Measurements from ENCODE around the gene SYCP1. TPM values are rescaled to one million over a fixed set of nuclear protein-coding genes. Genes with fewer than 3 reads are reported as not detected.

SYCP1 gene
- total and polyA plus RNA-seq, 2 donors (not counting 1 experiment from before 2014, with no cell fraction given) = not detected

DNA sequence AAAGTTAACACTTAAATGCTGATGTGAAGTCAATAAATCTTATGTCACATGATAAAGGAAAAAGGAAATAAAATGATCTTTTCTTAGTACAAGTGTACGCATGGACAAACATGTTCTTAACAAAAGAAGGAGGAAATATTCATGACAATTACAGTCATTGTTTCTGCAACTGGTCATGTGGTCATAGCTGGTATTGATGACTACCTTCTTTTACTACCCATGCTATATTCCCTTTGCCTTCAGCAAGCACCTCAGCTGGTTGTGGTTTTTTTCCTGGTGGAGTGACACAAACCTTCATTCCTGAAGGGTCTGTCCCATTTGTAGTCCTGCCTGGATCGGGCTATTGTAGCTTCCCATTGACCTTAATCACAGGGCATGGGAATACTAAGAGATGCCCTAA is 151.5 kb downstream of the SYCP1 start:
- intact Hi-C loops (cut with micrococcal nuclease) = no loop called here
- no peaks in the 10 kb centered on the region for H4K20me1 ChIP-seq (ENCODE audit: control insufficient read depth, insufficient read depth, low read length, poor library complexity, severe bottlenecking)
- CTCF ChIA-PET = no interaction called here
- Mint-ChIP-seq H3K27me3 (peaks cover 19% of the 10 kb centered on the region), H3K4me1 (no peaks in the 10 kb centered on the region), H3K9me3 (ENCODE audit: insufficient read depth) (peaks cover 2% of the 10 kb centered on the region), H3K4me3 (no peak overlapping the region), H3K27ac (no peak overlapping the region)
- ATAC-seq (ENCODE audit: low read depth) (no peak), DNase-seq (no peak)
- H3K9me3 ChIP-seq (ENCODE audit: control extremely low read depth in 1 of 3, control insufficient read depth in 2 of 3, insufficient read depth in 1 of 3, low read length in 2 of 3) = no peaks in the 10 kb centered on the region
- H3K4me3 ChIP-seq (ENCODE audit: control extremely low read depth in 1 of 5, extremely low read depth in 1 of 5, insufficient read depth in 1 of 5, low read depth in 2 of 5, low read length in 4 of 5) = no peak overlapping the region
- H3K36me3 ChIP-seq (replicated peaks in 1 of 2; ENCODE audit: control extremely low read depth in 1 of 2, control insufficient read depth in 1 of 2, extremely low read depth in 1 of 2, insufficient read depth in 2 of 2, low read length in 1 of 2) = no peaks in the 10 kb centered on the region
- no peak for TF ChIP-seq CTCF (IDR thresholded peaks at IDR 0.05)
- H3K27me3 ChIP-seq (replicated peaks in 1 of 4; ENCODE audit: control extremely low read depth in 1 of 4, control insufficient read depth in 3 of 4, insufficient read depth in 4 of 4, low read length in 3 of 4) = peaks cover 0 to 4% (median 3%) of the 10 kb centered on the region in 4 experiments
- 100% methylated on average over 1 of the region's 2 CpGs for WGBS (ENCODE audit: insufficient coverage)
- H3K27ac ChIP-seq (ENCODE audit: low read length in 2 of 2) = no peak overlapping the region
- H3K4me1 ChIP-seq (ENCODE audit: control insufficient read depth in 2 of 2, insufficient read depth in 2 of 2, low read length in 2 of 2) = no peaks in the 10 kb centered on the region
- no peak overlapping the region for H2AFZ ChIP-seq (ENCODE audit: insufficient read depth, low read depth, low read length, poor library complexity, severe bottlenecking)
- H3K4me2 ChIP-seq (replicated peaks; ENCODE audit: low read depth, low read length, poor library complexity, severe bottlenecking) = no peak overlapping the region
- H3K9ac ChIP-seq (ENCODE audit: low read length) = no peak overlapping the region
- no peaks in the 10 kb centered on the region for H3K79me2 ChIP-seq (ENCODE audit: control insufficient read depth, insufficient read depth, low read length)
- POLR2A ChIA-PET = no interaction called here

DNA sequence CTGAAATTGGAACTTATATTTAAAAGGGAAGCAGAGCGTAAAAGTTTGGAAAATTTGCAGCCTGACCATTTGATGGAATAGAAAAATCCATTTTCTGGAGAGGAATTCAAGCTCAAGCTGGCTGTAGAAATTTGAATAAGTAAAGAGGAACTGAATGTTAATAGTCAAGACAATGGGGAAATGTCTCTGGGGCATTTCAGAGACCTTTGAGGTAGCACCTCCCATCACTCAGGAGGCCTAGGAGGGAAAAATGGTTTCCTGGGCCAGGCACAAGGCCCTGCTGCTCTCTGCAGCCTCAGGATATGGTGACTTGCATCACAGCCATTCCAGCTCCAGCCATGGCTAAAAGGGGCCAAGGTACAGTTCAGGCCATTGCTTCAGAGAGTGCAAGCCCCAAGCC is 157.3 kb downstream of the SYCP1 start:
- 100% methylated on average over 1 of the region's 1 CpG for WGBS (ENCODE audit: insufficient coverage)
- H3K4me3 ChIP-seq (ENCODE audit: control extremely low read depth in 1 of 5, extremely low read depth in 1 of 5, insufficient read depth in 1 of 5, low read depth in 2 of 5, low read length in 4 of 5) = no peak overlapping the region
- no peaks in the 10 kb centered on the region for H3K27me3 ChIP-seq (replicated peaks in 1 of 4; ENCODE audit: control extremely low read depth in 1 of 4, control insufficient read depth in 3 of 4, insufficient read depth in 4 of 4, low read length in 3 of 4)
- no peak overlapping the region for H3K4me2 ChIP-seq (replicated peaks; ENCODE audit: low read depth, low read length, poor library complexity, severe bottlenecking)
- no peaks in the 10 kb centered on the region for H3K79me2 ChIP-seq (ENCODE audit: control insufficient read depth, insufficient read depth, low read length)
- Mint-ChIP-seq H3K27ac (no peak overlapping the region), H3K4me1 (no peaks in the 10 kb centered on the region), H3K4me3 (no peak overlapping the region), H3K27me3 (no peaks in the 10 kb centered on the region), H3K9me3 (ENCODE audit: insufficient read depth) (no peaks in the 10 kb centered on the region)
- no peaks in the 10 kb centered on the region for H4K20me1 ChIP-seq (ENCODE audit: control insufficient read depth, insufficient read depth, low read length, poor library complexity, severe bottlenecking)
- no peak overlapping the region for H3K9ac ChIP-seq (ENCODE audit: low read length)
- POLR2A ChIA-PET = no interaction called here
- H3K9me3 ChIP-seq (ENCODE audit: control extremely low read depth in 1 of 3, control insufficient read depth in 2 of 3, insufficient read depth in 1 of 3, low read length in 2 of 3) = peaks cover 0 to 5% (median 0%) of the 10 kb centered on the region in 3 donors
- no peak for ATAC-seq (ENCODE audit: low read depth)
- TF ChIP-seq EZH2 (IDR thresholded peaks at IDR 0.05; ENCODE audit: borderline replicate concordance, insufficient read depth, low read depth, low read length, poor library complexity, severe bottlenecking) (no peak), CTCF (IDR thresholded peaks at IDR 0.05) (no peak)
- intact Hi-C loops (cut with micrococcal nuclease) = no loop called here
- no peaks in the 10 kb centered on the region for H3K4me1 ChIP-seq (ENCODE audit: control insufficient read depth in 2 of 2, insufficient read depth in 2 of 2, low read length in 2 of 2)
- H3K36me3 ChIP-seq (replicated peaks in 1 of 2; ENCODE audit: control extremely low read depth in 1 of 2, control insufficient read depth in 1 of 2, extremely low read depth in 1 of 2, insufficient read depth in 2 of 2, low read length in 1 of 2) = no peaks in the 10 kb centered on the region
- DNase-seq = no peak
- H2AFZ ChIP-seq (ENCODE audit: insufficient read depth, low read depth, low read length, poor library complexity, severe bottlenecking) = no peak overlapping the region
- no peak overlapping the region for H3K27ac ChIP-seq (ENCODE audit: low read length in 2 of 2)
- CTCF ChIA-PET = no interaction called here

Measured in B cell (primary cell).